GM12801 (cell line): ENCODE measurements around the gene RGCC.

Experiments used
- TF ChIP-seq, protein P1 (sequence below): IDR thresholded peaks from one replicate; pipeline ENCODE4 v1.5.1; 2011; ENCODE audit warnings: control low read depth; ENCODE audit not compliant: insufficient read length; ENCODE audit errors: extremely low read depth

Gene RGCC, protein sequence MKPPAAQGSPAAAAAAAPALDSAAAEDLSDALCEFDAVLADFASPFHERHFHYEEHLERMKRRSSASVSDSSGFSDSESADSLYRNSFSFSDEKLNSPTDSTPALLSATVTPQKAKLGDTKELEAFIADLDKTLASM

DNA sequence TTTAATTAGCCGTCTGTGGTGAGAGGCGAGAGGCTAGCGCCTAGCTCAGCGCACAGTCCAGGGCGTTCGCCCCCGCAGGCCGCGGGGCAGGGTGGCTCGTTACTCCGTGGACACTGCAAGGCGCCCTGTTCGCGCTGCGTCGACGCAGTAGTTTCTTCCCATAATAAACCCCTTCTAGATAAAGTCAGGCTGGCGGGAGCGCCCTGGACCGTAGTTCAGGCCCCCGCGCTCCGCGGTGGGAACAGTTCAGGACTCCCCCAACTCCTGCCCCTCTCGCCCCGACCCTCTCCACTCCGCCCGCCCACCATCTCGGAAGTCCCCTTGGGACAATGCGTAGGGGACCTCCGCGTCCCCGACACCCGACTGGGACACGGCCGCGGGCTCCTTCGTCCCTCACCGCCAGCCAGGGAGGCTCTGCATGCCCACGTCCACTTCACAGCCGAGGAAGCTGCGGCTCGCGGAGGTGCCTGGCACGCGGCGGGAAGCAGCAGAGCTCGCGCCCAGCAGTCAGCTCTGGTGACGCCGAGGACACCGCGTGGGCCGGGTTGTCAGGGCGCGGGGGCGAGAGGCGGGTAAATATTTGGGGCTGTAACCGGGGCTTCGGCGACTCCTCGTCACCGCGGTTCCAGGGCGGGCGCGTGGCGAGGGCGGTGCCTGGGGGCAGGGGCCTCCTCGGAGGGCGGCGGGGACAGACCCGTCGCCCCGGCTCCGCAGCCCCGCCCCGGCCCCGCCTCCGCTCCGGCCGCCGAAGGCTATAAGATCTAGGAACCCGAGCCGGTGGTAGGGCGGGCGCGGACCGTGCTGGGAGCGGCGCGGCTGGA, at the start of gene RGCC:
TSS of gene RGCC (plus strand) at position 783 of the 821 bp plus-strand sequence. CDS start 158 bp downstream, outside the sequence.
- TF ChIP-seq, protein P1, sequence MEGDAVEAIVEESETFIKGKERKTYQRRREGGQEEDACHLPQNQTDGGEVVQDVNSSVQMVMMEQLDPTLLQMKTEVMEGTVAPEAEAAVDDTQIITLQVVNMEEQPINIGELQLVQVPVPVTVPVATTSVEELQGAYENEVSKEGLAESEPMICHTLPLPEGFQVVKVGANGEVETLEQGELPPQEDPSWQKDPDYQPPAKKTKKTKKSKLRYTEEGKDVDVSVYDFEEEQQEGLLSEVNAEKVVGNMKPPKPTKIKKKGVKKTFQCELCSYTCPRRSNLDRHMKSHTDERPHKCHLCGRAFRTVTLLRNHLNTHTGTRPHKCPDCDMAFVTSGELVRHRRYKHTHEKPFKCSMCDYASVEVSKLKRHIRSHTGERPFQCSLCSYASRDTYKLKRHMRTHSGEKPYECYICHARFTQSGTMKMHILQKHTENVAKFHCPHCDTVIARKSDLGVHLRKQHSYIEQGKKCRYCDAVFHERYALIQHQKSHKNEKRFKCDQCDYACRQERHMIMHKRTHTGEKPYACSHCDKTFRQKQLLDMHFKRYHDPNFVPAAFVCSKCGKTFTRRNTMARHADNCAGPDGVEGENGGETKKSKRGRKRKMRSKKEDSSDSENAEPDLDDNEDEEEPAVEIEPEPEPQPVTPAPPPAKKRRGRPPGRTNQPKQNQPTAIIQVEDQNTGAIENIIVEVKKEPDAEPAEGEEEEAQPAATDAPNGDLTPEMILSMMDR: no peak

DNA sequence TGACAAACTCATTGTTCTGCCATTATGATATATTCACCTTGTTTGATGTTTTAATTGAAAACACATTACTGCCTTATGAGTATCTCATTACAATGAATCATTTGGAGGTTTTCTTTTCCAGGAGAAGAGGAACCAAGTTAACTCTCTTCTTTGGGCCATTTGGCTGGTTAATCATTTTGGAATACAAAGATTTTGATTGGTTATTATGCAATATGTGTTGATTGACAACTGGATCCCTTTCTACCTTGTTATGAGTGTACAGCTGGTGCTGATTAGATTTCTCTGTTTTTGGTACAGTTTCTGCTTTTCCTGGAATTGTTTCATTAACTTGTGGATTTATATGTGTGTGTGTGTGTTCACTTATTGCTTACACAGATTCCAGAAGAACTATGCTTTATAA, 49.2 kb upstream of the RGCC start:
- TF ChIP-seq, protein P1: no peak

DNA sequence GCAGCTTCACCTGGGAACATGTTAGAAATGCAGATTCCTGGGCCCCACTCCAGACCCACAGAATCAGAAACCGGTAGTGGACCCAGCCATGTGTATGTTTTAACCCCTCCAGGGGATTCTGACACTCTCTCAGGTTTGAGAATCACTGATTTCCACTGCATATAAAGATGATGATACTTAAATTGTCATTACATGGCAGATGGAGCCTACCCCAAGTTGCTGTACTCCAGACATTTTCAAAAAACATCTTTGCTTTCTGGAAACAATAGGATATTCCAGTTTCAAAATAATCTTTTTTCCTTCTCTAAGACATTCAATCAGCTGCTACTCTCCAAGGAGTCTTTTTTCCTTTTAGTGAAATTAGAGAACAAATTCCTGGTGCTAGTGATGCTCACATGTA, 48.6 kb upstream of the RGCC start:
- TF ChIP-seq, protein P1: no peak

DNA sequence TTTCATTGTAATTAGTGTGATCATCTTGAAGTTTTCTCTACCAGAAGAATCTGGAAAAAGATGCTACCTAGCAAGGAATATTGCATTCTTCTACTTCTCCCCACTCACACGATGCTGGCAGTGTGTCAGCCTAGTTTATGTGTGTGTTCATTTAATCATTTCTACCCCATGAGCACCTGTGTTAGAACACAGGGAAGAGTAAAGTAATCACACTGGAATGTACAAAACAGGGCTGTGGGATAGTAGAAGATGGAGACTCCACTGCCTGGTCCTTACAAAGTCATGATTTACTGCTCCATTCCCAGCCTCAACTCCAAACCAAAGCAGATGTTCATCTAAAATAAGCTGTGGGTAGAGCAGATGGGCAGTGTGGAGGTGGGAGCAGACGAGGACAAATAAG, 47.7 kb upstream of the RGCC start:
- TF ChIP-seq, protein P1: no peak

DNA sequence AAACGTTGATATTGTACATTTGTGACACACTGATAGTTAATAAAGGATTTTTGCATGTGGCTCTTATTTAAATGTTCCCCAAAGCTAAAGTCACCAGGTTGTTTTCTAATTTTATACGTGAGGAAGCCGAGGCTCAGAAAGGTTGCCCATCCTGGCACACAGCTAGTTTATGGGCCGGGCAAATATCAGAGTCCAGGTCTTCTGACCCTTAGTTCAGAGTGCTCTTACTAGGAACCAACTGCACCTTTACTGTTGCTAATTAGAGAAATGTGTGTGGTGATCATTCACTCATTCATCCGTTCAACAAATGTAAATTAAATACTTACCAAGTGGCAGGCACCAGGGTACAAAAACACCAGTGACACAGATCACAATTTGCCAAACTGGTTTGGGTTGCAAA, 46.3 kb upstream of the RGCC start:
- TF ChIP-seq, protein P1: no peak

DNA sequence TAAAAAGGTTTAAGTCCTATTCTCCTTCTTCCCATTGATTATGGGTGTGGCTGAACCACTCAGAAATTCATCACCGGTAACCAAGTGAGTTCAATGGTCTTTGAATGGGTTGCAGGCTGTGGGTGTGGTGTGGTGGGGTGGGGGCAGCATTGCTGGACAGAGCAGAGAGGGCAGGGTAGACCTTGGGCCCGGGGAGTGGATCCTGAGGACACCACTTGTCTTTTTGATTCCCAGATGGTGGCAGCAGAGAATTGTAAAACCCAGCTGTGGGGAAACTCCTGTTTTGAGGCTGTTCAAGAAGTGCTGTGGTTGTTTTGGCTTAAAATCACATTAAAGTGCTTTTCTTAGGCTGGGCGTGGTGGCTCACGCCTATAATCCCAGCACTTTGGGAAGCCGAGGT, 45.8 kb upstream of the RGCC start:
- TF ChIP-seq, protein P1: no peak

DNA sequence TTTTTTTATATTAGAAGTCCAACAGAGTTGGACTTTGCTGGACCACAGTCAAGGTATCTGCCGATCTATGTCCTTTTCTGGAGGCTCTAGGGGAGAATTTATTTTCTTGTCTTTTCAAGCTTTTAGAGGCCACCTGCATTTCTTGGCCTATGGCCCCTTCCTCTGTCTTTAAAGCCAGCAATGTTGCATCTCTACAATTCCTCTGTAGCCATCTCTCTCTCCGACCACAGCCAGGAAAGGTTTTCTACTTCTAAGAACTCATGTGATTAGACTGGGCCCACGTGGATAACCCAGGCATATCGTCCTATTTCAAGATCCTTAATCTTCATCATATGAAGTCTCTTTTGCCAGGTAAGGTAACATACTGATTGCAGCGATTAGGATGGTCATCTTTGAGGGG, 43.5 kb upstream of the RGCC start:
- TF ChIP-seq, protein P1: no peak
